Activated CD8-positive, alpha-beta T cell treated with anti-CD3 and anti-CD28 coated beads for 36 hours (primary cell): ENCODE measurements around the gene TFR2. TPM values are rescaled to one million over a fixed set of nuclear protein-coding genes. Genes with fewer than 3 reads are reported as not detected.
A peak's percentile ranks its signal among the peaks of the same experiment; 100 is the strongest.

Experiments used
- ATAC-seq: fragments of 200-7000 bp; cut with Tn5 transposase; one replicate; pipeline ENCODE4 v1.10.0; 2021; ENCODE audit warnings: mild to moderate bottlenecking, moderate library complexity
- CTCF ChIA-PET: fragments of 350-600 bp; sonication (Branson Sonifier 250); formaldehyde crosslinking; loops from one replicate; lab custom pipeline; 2021; ENCODE audit warnings: antibody characterized with exemption; lab: Charles Lee
- POLR2A ChIA-PET: fragments of 350-600 bp; sonication (Branson Sonifier 250); formaldehyde crosslinking; loops from one replicate; lab custom pipeline; 2021; ENCODE audit warnings: antibody characterized with exemption; lab: Charles Lee
- DNase-seq: peaks from one replicate; pipeline ENCODE4 v3.0.0-alpha.2; 2020
- H3K27ac Mint-ChIP-seq: one replicate; pipeline ENCODE4 v1.8.0; 2021; ENCODE audit warnings: mild to moderate bottlenecking, mixed read lengths
- H3K27me3 Mint-ChIP-seq: one replicate; pipeline ENCODE4 v1.8.0; 2021; ENCODE audit warnings: mixed read lengths
- H3K36me3 Mint-ChIP-seq: one replicate; pipeline ENCODE4 v1.8.0; 2021; ENCODE audit warnings: low read depth, mixed read lengths
- H3K4me1 Mint-ChIP-seq: one replicate; pipeline ENCODE4 v1.8.0; 2021; ENCODE audit warnings: low read depth, mixed read lengths
- H3K4me3 Mint-ChIP-seq: one replicate; pipeline ENCODE4 v1.8.0; 2021; ENCODE audit warnings: mild to moderate bottlenecking, moderate library complexity, mixed read lengths
- H3K9me3 Mint-ChIP-seq: one replicate; pipeline ENCODE4 v1.8.0; 2021; ENCODE audit warnings: mixed read lengths
- intact Hi-C: fragments of 100-400 bp; cut with micrococcal nuclease; formaldehyde crosslinking; loops from one replicate; pipeline ENCODE4 v1.10.0; 2022
- total RNA-seq, 2 experiments: library from RNA; stranded (reverse); gene quantifications; one replicate each; pipeline ENCODE4 v1.2.3, GENCODE V29; 2021
- TF ChIP-seq, protein P1 (sequence below): fragments of 200-600 bp; IDR thresholded peaks from one replicate; pipeline ENCODE4 v1.8.0; 2022; ENCODE audit warnings: antibody characterized with exemption, mild to moderate bottlenecking

TFR2 gene
- total RNA-seq, 2 experiments from 2014 or later = 11.3 to 11.9 TPM

DNA sequence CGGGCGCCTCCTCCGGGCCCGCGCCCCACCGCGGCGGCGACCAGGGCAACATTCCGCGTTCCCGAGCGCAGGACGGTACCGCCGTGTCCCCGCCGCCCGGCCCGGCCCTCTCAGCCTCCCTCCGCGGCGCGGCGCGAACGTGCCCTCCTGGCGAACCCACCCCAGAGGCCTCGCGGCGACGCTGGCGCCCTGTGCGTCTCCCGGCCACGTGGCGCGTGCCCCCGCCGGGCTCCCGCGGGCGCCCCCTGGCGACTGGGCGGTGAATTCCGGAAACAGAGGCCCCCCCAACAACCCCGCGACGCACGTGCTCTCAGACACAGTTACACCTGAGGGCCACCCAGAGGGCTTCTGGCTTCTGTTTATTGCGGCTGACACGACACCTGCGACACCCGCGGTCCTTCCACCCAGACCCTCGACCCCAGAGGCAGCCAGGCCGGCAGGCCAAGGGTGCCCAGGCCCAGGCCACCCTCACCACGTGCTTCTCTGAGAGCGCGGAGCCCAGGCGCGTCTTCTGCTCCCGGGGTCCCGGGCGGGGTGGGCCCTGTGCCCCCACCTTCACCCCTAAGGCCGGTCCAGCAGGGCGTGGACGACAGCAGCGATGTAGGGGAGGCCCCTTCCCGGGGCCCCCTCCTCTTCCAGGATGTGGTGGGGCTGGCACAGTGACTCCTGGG, 67.5 kb downstream of the TFR2 start, which contains the start of gene SAP25:
TSS of gene SAP25 (minus strand) at position 210 of the 671 bp plus-strand sequence. CDS start at position 52, 158 bp downstream.
- ChIA-PET CTCF (no interaction called here), POLR2A (interaction anchor here (0.9 kb wide), 1 partner anchor 8 kb away, joined by 3 read pairs; no protein-coding TSS in a partner anchor)
- Mint-ChIP-seq H3K4me1 (peaks cover 28% of the 10 kb centered on the region), H3K27ac (no peak within 1 kb of the TSS), H3K27me3 (no peaks in the 10 kb centered on the region), H3K4me3 (no peak within 1 kb of the TSS), H3K9me3 (no peaks in the 10 kb centered on the region), H3K36me3 (peaks cover 9% of the 10 kb centered on the region)
- ATAC-seq = no peak
- DNase-seq = no peak
- intact Hi-C loops = no loop called here
- TF ChIP-seq, protein P1, sequence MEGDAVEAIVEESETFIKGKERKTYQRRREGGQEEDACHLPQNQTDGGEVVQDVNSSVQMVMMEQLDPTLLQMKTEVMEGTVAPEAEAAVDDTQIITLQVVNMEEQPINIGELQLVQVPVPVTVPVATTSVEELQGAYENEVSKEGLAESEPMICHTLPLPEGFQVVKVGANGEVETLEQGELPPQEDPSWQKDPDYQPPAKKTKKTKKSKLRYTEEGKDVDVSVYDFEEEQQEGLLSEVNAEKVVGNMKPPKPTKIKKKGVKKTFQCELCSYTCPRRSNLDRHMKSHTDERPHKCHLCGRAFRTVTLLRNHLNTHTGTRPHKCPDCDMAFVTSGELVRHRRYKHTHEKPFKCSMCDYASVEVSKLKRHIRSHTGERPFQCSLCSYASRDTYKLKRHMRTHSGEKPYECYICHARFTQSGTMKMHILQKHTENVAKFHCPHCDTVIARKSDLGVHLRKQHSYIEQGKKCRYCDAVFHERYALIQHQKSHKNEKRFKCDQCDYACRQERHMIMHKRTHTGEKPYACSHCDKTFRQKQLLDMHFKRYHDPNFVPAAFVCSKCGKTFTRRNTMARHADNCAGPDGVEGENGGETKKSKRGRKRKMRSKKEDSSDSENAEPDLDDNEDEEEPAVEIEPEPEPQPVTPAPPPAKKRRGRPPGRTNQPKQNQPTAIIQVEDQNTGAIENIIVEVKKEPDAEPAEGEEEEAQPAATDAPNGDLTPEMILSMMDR = no peak

GRCh38 chr7:100572949-100573675, 68.2 kb downstream of the TFR2 start:
- H3K4me3 Mint-ChIP-seq = no peak overlapping the region
- ATAC-seq (no peak), DNase-seq (no peak)
- H3K4me1 Mint-ChIP-seq = peaks cover 33% of the 10 kb centered on the region
- no peak overlapping the region for H3K27ac Mint-ChIP-seq
- intact Hi-C loops = no loop called here
- POLR2A ChIA-PET = interaction anchor here (0.9 to 1.4 kb wide), 3 partner anchors 9 to 22 kb away, joined by 3 to 16 read pairs (median 3); partner anchors contain the start of genes FBXO24 and LRCH4
- peaks cover 7% of the 10 kb centered on the region for H3K36me3 Mint-ChIP-seq
- H3K9me3 Mint-ChIP-seq = no peaks in the 10 kb centered on the region
- H3K27me3 Mint-ChIP-seq = no peaks in the 10 kb centered on the region
- TF ChIP-seq, protein P1 = no peak
- CTCF ChIA-PET = no interaction called here

GRCh38 chr7:100572281-100572948, 68.9 kb downstream of the TFR2 start:
- ATAC-seq (no peak), DNase-seq (no peak)
- Mint-ChIP-seq H3K27me3 (no peaks in the 10 kb centered on the region), H3K9me3 (no peaks in the 10 kb centered on the region), H3K4me1 (peaks cover 40% of the 10 kb centered on the region), H3K36me3 (peaks cover 7% of the 10 kb centered on the region), H3K4me3 (no peak overlapping the region), H3K27ac (no peak overlapping the region)
- TF ChIP-seq, protein P1 = no peak
- ChIA-PET CTCF (no interaction called here), POLR2A (interaction anchor here (0.9 to 1.4 kb wide), 3 partner anchors 9 to 23 kb away, joined by 3 to 16 read pairs (median 3); partner anchors contain the start of genes FBXO24 and LRCH4)
- intact Hi-C loops = no loop called here

- intact Hi-C loops = no loop called here
- peak overlapping the region; percentile 52 for H3K27ac Mint-ChIP-seq
- TF ChIP-seq, protein P1 = no peak
- CTCF ChIA-PET = interaction anchor here (0.9 to 1.8 kb wide), 6 partner anchors 12 to 101 kb away, joined by 3 to 7 read pairs (median 4); partner anchors contain the start of gene FBXO24
- ATAC-seq (no peak), DNase-seq (peak; percentile 34)
- H3K4me1 Mint-ChIP-seq = peaks cover 42% of the 10 kb centered on the region
- no peak overlapping the region for H3K4me3 Mint-ChIP-seq
- H3K36me3 Mint-ChIP-seq = peaks cover 7% of the 10 kb centered on the region
- no peaks in the 10 kb centered on the region for H3K9me3 Mint-ChIP-seq
- H3K27me3 Mint-ChIP-seq = no peaks in the 10 kb centered on the region
- POLR2A ChIA-PET = interaction anchor here (0.9 to 1.5 kb wide), 8 partner anchors 11 to 121 kb away, joined by 3 to 8 read pairs (median 5); no protein-coding TSS in a partner anchor
Measured at GRCh38 chr7:100571829-100572116, 69.6 kb downstream of the TFR2 start.
